Activated naive CD4-positive, alpha-beta T cell treated with anti-CD3 and anti-CD28 coated beads, Interleukin-2, amount 10 ng/mL, durations not matched to agents 7 days and 5 days (primary cell): Measurements from ENCODE around the gene POP4.

Experiments
- CTCF ChIA-PET: fragments of 350-600 bp; sonication (Branson Sonifier 250); formaldehyde crosslinking; loops from one replicate; lab custom pipeline; 2021; ENCODE audit warnings: antibody characterized with exemption; lab: Charles Lee
- DNase-seq: peaks from one replicate; pipeline ENCODE4 v3.0.0-alpha.2; 2020
- H3K27ac Mint-ChIP-seq: one replicate; pipeline ENCODE4 v1.8.0; 2021; ENCODE audit warnings: mild to moderate bottlenecking, moderate library complexity, mixed read lengths
- H3K27me3 Mint-ChIP-seq: one replicate; pipeline ENCODE4 v1.8.0; 2021; ENCODE audit warnings: mild to moderate bottlenecking, mixed read lengths
- H3K36me3 Mint-ChIP-seq: one replicate; pipeline ENCODE4 v1.8.0; 2021; ENCODE audit warnings: mixed read lengths
- H3K4me1 Mint-ChIP-seq: one replicate; pipeline ENCODE4 v1.8.0; 2021; ENCODE audit warnings: mixed read lengths
- H3K4me3 Mint-ChIP-seq: one replicate; pipeline ENCODE4 v1.8.0; 2021; ENCODE audit warnings: mild to moderate bottlenecking, moderate library complexity, mixed read lengths
- H3K9me3 Mint-ChIP-seq: one replicate; pipeline ENCODE4 v1.8.0; 2021; ENCODE audit warnings: mixed read lengths

Gene POP4

GRCh38 chr19:29610574-29611271 lies 4.6 kb downstream of the POP4 start:
- Mint-ChIP-seq H3K36me3 (peaks cover 51% of the 10 kb centered on the region), H3K27ac (peak overlapping the region; percentile 46), H3K27me3 (peaks cover 6% of the 10 kb centered on the region), H3K4me3 (no peak overlapping the region), H3K9me3 (no peaks in the 10 kb centered on the region), H3K4me1 (peaks cover 26% of the 10 kb centered on the region)
- peak; percentile 91 for DNase-seq
- CTCF ChIA-PET: interaction anchor here (0.6 to 9.1 kb wide), 18 partner anchors 9 to 115 kb away, joined by 3 to 142 read pairs (median 9); partner anchors contain the start of genes C19orf12 and PLEKHF1

- Mint-ChIP-seq H3K27me3 (no peaks in the 10 kb centered on the region), H3K9me3 (no peaks in the 10 kb centered on the region), H3K27ac (no peak overlapping the region), H3K36me3 (peaks cover 53% of the 10 kb centered on the region), H3K4me3 (no peak overlapping the region), H3K4me1 (peaks cover 14% of the 10 kb centered on the region)
- CTCF ChIA-PET: interaction anchor here (0.7 to 9.1 kb wide), 6 partner anchors 8 to 102 kb away, joined by 3 to 142 read pairs (median 53); partner anchors contain the start of genes C19orf12 and PLEKHF1
- DNase-seq: no peak
These were observed 6.0 kb downstream of the POP4 start for GRCh38 chr19:29612121-29612520.

GRCh38 chr19:29612801-29613595 lies 6.9 kb downstream of the POP4 start:
- H3K4me1 Mint-ChIP-seq: peaks cover 11% of the 10 kb centered on the region
- no peak overlapping the region for H3K27ac Mint-ChIP-seq
- H3K36me3 Mint-ChIP-seq: peaks cover 53% of the 10 kb centered on the region
- CTCF ChIA-PET: interaction anchor here (3.5 to 9.1 kb wide), 3 partner anchors 60 to 101 kb away, joined by 41 to 142 read pairs (median 132); partner anchors contain the start of gene C19orf12
- H3K27me3 Mint-ChIP-seq: no peaks in the 10 kb centered on the region
- H3K9me3 Mint-ChIP-seq: no peaks in the 10 kb centered on the region
- H3K4me3 Mint-ChIP-seq: no peak overlapping the region
- no peak for DNase-seq

GRCh38 chr19:29614046-29614445 lies 8.0 kb downstream of the POP4 start:
- CTCF ChIA-PET: interaction anchor here (1.2 to 9.1 kb wide), 4 partner anchors 12 to 80 kb away, joined by 3 to 132 read pairs (median 5); partner anchors contain the start of gene PLEKHF1
- H3K4me3 Mint-ChIP-seq: no peak overlapping the region
- no peak overlapping the region for H3K27ac Mint-ChIP-seq
- H3K27me3 Mint-ChIP-seq: peaks cover 7% of the 10 kb centered on the region
- H3K9me3 Mint-ChIP-seq: no peaks in the 10 kb centered on the region
- DNase-seq: no peak
- H3K4me1 Mint-ChIP-seq: peaks cover 8% of the 10 kb centered on the region
- peaks cover 47% of the 10 kb centered on the region for H3K36me3 Mint-ChIP-seq

- Mint-ChIP-seq H3K36me3 (peaks cover 40% of the 10 kb centered on the region), H3K4me3 (no peak overlapping the region), H3K9me3 (no peaks in the 10 kb centered on the region), H3K27ac (no peak overlapping the region), H3K27me3 (peaks cover 8% of the 10 kb centered on the region), H3K4me1 (peaks cover 8% of the 10 kb centered on the region)
- no peak for DNase-seq
- CTCF ChIA-PET: interaction anchor here (1.2 to 1.7 kb wide), 3 partner anchors 11 to 79 kb away, joined by 3 to 6 read pairs (median 4); partner anchors contain the start of gene PLEKHF1
These were observed 8.7 kb downstream of the POP4 start for GRCh38 chr19:29614780-29615179.

- CTCF ChIA-PET: no interaction called here
- Mint-ChIP-seq H3K4me1 (peaks cover 14% of the 10 kb centered on the region), H3K27me3 (peaks cover 20% of the 10 kb centered on the region), H3K27ac (no peak overlapping the region), H3K4me3 (no peak overlapping the region), H3K9me3 (no peaks in the 10 kb centered on the region), H3K36me3 (peaks cover 36% of the 10 kb centered on the region)
- no peak for DNase-seq
These were observed 9.9 kb downstream of the POP4 start for GRCh38 chr19:29615891-29616425.

- DNase-seq: no peak
- CTCF ChIA-PET: interaction anchor here (1.3 to 2.5 kb wide), 4 partner anchors 50 to 100 kb away, joined by 5 to 7 read pairs (median 6); no protein-coding TSS in a partner anchor
- H3K9me3 Mint-ChIP-seq: no peaks in the 10 kb centered on the region
- no peak overlapping the region for H3K4me3 Mint-ChIP-seq
- H3K36me3 Mint-ChIP-seq: peaks cover 33% of the 10 kb centered on the region
- H3K4me1 Mint-ChIP-seq: peaks cover 18% of the 10 kb centered on the region
- H3K27ac Mint-ChIP-seq: no peak overlapping the region
- H3K27me3 Mint-ChIP-seq: peaks cover 24% of the 10 kb centered on the region
These were observed 10.5 kb downstream of the POP4 start for GRCh38 chr19:29616541-29616940.

- Mint-ChIP-seq H3K36me3 (peaks cover 25% of the 10 kb centered on the region), H3K27me3 (peaks cover 24% of the 10 kb centered on the region), H3K9me3 (no peaks in the 10 kb centered on the region), H3K4me1 (peaks cover 28% of the 10 kb centered on the region), H3K4me3 (no peak overlapping the region), H3K27ac (no peak overlapping the region)
- DNase-seq: no peak
- CTCF ChIA-PET: interaction anchor here (1.3 to 4.6 kb wide), 5 partner anchors 7 to 99 kb away, joined by 5 to 48 read pairs (median 6); no protein-coding TSS in a partner anchor
These were observed 11.5 kb downstream of the POP4 start for GRCh38 chr19:29617366-29618266.

- H3K4me3 Mint-ChIP-seq: no peak overlapping the region
- no peak for DNase-seq
- H3K4me1 Mint-ChIP-seq: peaks cover 37% of the 10 kb centered on the region
- peaks cover 19% of the 10 kb centered on the region for H3K36me3 Mint-ChIP-seq
- CTCF ChIA-PET: interaction anchor here (1.5 to 4.6 kb wide), 4 partner anchors 8 to 72 kb away, joined by 5 to 48 read pairs (median 8); no protein-coding TSS in a partner anchor
- no peaks in the 10 kb centered on the region for H3K9me3 Mint-ChIP-seq
- H3K27ac Mint-ChIP-seq: no peak overlapping the region
- peaks cover 24% of the 10 kb centered on the region for H3K27me3 Mint-ChIP-seq
These were observed 12.4 kb downstream of the POP4 start for GRCh38 chr19:29618434-29618833.

- CTCF ChIA-PET: interaction anchor here (0.8 to 4.6 kb wide), 6 partner anchors 8 to 98 kb away, joined by 3 to 48 read pairs (median 5); no protein-coding TSS in a partner anchor
- no peak overlapping the region for H3K4me3 Mint-ChIP-seq
- DNase-seq: no peak
- peaks cover 24% of the 10 kb centered on the region for H3K27me3 Mint-ChIP-seq
- H3K9me3 Mint-ChIP-seq: no peaks in the 10 kb centered on the region
- no peak overlapping the region for H3K27ac Mint-ChIP-seq
- H3K4me1 Mint-ChIP-seq: peaks cover 41% of the 10 kb centered on the region
- peaks cover 17% of the 10 kb centered on the region for H3K36me3 Mint-ChIP-seq
These were observed 12.8 kb downstream of the POP4 start for GRCh38 chr19:29618871-29619270.

- peaks cover 4% of the 10 kb centered on the region for H3K36me3 Mint-ChIP-seq
- peaks cover 50% of the 10 kb centered on the region for H3K4me1 Mint-ChIP-seq
- CTCF ChIA-PET: interaction anchor here (0.6 to 4.6 kb wide), 4 partner anchors 10 to 95 kb away, joined by 3 to 48 read pairs (median 6); no protein-coding TSS in a partner anchor
- peaks cover 24% of the 10 kb centered on the region for H3K27me3 Mint-ChIP-seq
- peak overlapping the region; percentile 29 for H3K4me3 Mint-ChIP-seq
- DNase-seq: peak; percentile 46
- peak overlapping the region; percentile 24 for H3K27ac Mint-ChIP-seq
- H3K9me3 Mint-ChIP-seq: no peaks in the 10 kb centered on the region
These were observed 14.9 kb downstream of the POP4 start for GRCh38 chr19:29620931-29621351.

- CTCF ChIA-PET: interaction anchor here (1.5 to 4.6 kb wide), 7 partner anchors 11 to 94 kb away, joined by 4 to 48 read pairs (median 7); no protein-coding TSS in a partner anchor
- H3K27ac Mint-ChIP-seq: peak overlapping the region; percentile 67
- peak overlapping the region; percentile 15 for H3K4me3 Mint-ChIP-seq
- no peaks in the 10 kb centered on the region for H3K36me3 Mint-ChIP-seq
- peaks cover 52% of the 10 kb centered on the region for H3K4me1 Mint-ChIP-seq
- peaks cover 24% of the 10 kb centered on the region for H3K27me3 Mint-ChIP-seq
- no peaks in the 10 kb centered on the region for H3K9me3 Mint-ChIP-seq
- peak; percentile 48 for DNase-seq
These were observed 16.3 kb downstream of the POP4 start for GRCh38 chr19:29622166-29623070.
